Measurements from ENCODE around the gene SMIM22.

Gene SMIM22

DNA sequence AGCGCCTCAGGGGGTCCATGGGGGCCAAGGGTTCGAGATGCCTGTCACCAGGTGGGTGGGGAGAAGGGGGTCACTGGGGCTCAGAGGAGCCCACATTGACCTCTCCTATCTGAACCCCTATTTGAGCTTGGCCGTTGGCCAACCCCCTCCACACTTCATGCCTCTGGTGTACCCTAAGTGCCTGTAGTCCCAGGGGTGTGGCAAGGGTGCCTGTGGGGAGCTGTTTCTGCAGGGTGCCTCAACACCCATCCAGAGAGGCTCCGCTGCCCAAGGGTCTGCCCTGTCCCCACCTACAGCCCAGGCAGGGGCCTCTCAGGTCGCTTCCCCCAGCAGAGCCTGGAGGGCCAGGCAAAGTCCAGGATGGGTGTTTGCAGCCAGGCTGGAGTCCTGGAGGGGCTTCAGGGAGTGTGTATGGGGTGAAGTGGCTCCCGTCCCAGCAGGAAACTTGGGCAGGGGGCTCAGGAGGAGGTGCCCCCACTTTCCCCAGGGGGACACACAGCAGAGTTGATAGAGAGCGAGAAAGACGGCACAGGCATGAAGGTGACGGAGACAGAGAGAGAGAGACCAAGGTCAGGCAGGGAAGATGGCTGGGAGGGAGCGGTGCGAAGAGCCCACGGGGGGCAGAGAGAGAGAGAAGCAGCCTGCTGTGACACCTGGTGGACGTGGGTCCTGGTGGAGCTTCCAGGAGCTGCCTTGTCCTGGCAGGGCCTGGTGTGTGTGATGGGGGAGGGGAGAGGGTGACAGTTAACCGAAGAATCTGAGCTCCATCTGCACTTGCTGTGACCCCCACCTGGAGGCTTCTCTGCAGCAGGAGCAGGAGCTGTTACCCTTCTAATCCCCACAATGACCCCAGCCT is 7.3 kb upstream of the SMIM22 start, which contains the start of gene SEPTIN12:
SEPTIN12 (minus strand) TSS at position 719 of the 856 bp plus-strand sequence; CDS start at position 19, 700 bp downstream.
- no peaks in the 10 kb centered on the region for H3K4me1 ChIP-seq (ENCODE audit: control insufficient read depth, insufficient read depth, low read length)
- H3K4me3 ChIP-seq (ENCODE audit: low read length): no peak within 1 kb of the TSS
- DNase-seq (ENCODE audit: low read depth): no peak
- H3K27me3 ChIP-seq (replicated peaks; ENCODE audit: control insufficient read depth, insufficient read depth, low read length): peaks cover 22% of the 10 kb centered on the region
- H3K9ac ChIP-seq (ENCODE audit: low read length): no peak within 1 kb of the TSS
- no peaks in the 10 kb centered on the region for H3K9me3 ChIP-seq (ENCODE audit: control insufficient read depth, low read length)
- no peaks in the 10 kb centered on the region for H3K36me3 ChIP-seq (ENCODE audit: control insufficient read depth, insufficient read depth, low read length, severe bottlenecking)

DNA sequence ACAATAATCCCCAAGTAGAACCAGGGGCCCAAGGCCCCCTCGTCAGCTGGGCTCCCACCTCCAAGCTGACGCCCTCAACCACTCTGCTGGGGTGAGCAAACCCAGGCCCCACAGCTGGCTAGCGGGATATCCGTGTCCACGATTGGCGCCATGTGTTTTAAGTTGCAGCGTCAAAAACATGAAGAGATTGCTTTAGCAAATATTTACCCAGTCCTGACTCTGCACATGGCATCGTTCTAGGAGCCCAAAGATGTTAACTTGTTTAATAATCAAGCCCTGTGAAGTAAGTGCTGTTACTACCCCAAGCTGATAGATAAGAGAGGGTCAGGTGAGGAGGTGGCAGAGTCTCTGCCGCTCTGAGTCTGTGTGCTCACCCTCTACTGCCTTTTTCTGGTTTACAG is 6.7 kb upstream of the SMIM22 start:
- no peaks in the 10 kb centered on the region for H3K9me3 ChIP-seq (ENCODE audit: control insufficient read depth, low read length)
- H3K9ac ChIP-seq (ENCODE audit: low read length): no peak overlapping the region
- no peaks in the 10 kb centered on the region for H3K4me1 ChIP-seq (ENCODE audit: control insufficient read depth, insufficient read depth, low read length)
- DNase-seq (ENCODE audit: low read depth): no peak
- H3K36me3 ChIP-seq (ENCODE audit: control insufficient read depth, insufficient read depth, low read length, severe bottlenecking): no peaks in the 10 kb centered on the region
- peaks cover 22% of the 10 kb centered on the region for H3K27me3 ChIP-seq (replicated peaks; ENCODE audit: control insufficient read depth, insufficient read depth, low read length)
- no peak overlapping the region for H3K4me3 ChIP-seq (ENCODE audit: low read length)

DNA sequence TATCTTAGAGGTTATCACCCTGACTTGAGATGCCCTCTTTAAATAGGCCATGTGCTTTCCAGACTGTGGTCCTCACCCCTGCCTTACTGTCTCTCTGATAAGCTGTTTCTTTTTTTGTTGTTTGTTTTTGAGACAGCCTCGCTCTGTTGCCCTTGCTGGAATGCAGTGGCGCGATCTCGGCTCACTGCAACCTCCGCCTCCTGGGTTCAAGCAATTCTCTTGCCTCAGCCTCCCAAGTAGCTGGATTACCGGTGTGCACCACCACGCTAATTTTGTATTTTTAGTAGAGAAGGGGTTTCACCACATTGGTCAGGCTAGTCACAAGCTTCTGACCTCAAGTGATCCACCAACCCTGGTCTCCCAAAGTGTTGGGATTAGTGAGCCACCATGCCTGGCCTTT is 6.3 kb upstream of the SMIM22 start:
- Histone ChIP-seq H3K9ac (ENCODE audit: low read length) (no peak overlapping the region), H3K4me1 (ENCODE audit: control insufficient read depth, insufficient read depth, low read length) (no peaks in the 10 kb centered on the region), H3K36me3 (ENCODE audit: control insufficient read depth, insufficient read depth, low read length, severe bottlenecking) (no peaks in the 10 kb centered on the region), H3K4me3 (ENCODE audit: low read length) (no peak overlapping the region), H3K9me3 (ENCODE audit: control insufficient read depth, low read length) (no peaks in the 10 kb centered on the region), H3K27me3 (replicated peaks; ENCODE audit: control insufficient read depth, insufficient read depth, low read length) (peaks cover 22% of the 10 kb centered on the region)
- no peak for DNase-seq (ENCODE audit: low read depth)

DNA sequence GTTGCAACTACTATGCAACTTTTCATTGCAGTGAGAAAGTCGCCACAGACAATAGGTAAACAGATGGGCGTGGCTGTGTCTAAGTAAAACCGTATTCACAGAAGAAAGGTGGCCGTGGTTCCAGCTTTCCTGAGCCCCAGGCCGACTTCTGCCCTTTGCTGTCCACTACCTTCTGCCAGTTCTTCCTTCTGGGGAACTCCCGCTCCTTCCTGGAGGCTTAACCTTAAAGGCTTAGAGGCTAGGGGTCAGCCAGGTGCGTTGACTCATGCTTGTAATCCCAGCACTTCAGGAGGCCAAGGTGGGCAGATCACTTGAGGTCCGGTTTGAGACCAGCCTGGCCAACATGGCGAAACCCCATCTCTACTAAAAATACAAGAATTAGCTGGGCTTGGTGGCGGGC is 4.9 kb upstream of the SMIM22 start:
- DNase-seq (ENCODE audit: low read depth): no peak
- Histone ChIP-seq H3K36me3 (ENCODE audit: control insufficient read depth, insufficient read depth, low read length, severe bottlenecking) (no peaks in the 10 kb centered on the region), H3K9ac (ENCODE audit: low read length) (no peak overlapping the region)

DNA sequence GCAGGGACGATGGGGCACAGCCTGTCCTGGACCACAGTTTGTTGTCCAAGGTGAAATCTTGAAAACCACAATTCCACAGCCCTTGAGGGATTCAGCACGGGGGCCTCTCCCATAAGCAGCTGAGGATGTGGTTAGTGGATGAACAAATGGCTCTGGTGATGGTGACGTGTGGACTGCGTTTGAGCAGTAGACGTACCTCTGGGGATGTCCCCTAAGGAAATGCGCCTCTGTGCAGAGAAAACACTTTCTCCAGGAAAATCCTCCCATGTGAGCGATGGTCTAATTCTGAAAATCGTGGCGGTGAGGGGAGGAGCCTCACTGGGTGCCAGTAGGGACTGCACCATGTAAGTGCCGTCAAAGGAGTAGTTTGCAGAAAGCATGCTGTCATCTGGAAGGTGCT is 4.3 kb upstream of the SMIM22 start:
- Histone ChIP-seq H3K36me3 (ENCODE audit: control insufficient read depth, insufficient read depth, low read length, severe bottlenecking) (no peaks in the 10 kb centered on the region), H3K27me3 (replicated peaks; ENCODE audit: control insufficient read depth, insufficient read depth, low read length) (peaks cover 22% of the 10 kb centered on the region), H3K4me1 (ENCODE audit: control insufficient read depth, insufficient read depth, low read length) (no peaks in the 10 kb centered on the region), H3K9me3 (ENCODE audit: control insufficient read depth, low read length) (no peaks in the 10 kb centered on the region), H3K9ac (ENCODE audit: low read length) (no peak overlapping the region), H3K4me3 (ENCODE audit: low read length) (no peak overlapping the region)
- no peak for DNase-seq (ENCODE audit: low read depth)

More for the DNA sequence above, 4.9 kb upstream of the SMIM22 start:
- H3K27me3 ChIP-seq (replicated peaks; ENCODE audit: control insufficient read depth, insufficient read depth, low read length): peaks cover 22% of the 10 kb centered on the region
- H3K4me3 ChIP-seq (ENCODE audit: low read length): no peak overlapping the region
- H3K9me3 ChIP-seq (ENCODE audit: control insufficient read depth, low read length): no peaks in the 10 kb centered on the region
- H3K4me1 ChIP-seq (ENCODE audit: control insufficient read depth, insufficient read depth, low read length): no peaks in the 10 kb centered on the region

DNA sequence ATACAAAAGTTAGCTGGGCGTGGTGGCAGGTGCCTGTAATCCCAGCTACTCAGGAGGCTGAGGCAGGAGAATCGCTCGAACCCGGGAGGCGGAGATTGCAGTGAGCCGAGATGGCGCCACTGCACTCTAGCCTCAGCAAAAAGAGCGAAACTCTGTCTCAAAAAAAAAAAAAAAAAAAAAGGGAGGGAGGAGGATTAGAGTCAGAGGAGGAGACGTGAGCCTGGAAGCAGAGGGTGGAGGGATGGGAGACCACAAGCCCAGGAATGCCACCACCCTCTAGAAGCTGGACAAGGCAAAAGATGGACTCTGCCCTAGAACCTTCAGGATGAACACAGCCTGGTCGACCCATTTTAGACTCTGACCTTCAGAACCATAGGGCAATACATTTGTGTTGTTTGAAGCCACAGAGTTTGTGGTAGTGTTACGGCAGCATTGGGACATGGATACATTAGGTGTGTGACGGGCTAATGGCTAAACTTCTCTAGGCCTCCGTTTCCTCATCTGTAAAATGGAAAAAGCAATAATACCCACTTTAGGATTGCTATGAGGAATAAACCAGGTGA is 2.1 kb upstream of the SMIM22 start:
- DNase-seq (ENCODE audit: low read depth): no peak
- no peaks in the 10 kb centered on the region for H3K4me1 ChIP-seq (ENCODE audit: control insufficient read depth, insufficient read depth, low read length)
- no peaks in the 10 kb centered on the region for H3K9me3 ChIP-seq (ENCODE audit: control insufficient read depth, low read length)
- no peaks in the 10 kb centered on the region for H3K36me3 ChIP-seq (ENCODE audit: control insufficient read depth, insufficient read depth, low read length, severe bottlenecking)
- H3K4me3 ChIP-seq (ENCODE audit: low read length): no peak overlapping the region
- no peak overlapping the region for H3K9ac ChIP-seq (ENCODE audit: low read length)
- peaks cover 22% of the 10 kb centered on the region for H3K27me3 ChIP-seq (replicated peaks; ENCODE audit: control insufficient read depth, insufficient read depth, low read length)

DNA sequence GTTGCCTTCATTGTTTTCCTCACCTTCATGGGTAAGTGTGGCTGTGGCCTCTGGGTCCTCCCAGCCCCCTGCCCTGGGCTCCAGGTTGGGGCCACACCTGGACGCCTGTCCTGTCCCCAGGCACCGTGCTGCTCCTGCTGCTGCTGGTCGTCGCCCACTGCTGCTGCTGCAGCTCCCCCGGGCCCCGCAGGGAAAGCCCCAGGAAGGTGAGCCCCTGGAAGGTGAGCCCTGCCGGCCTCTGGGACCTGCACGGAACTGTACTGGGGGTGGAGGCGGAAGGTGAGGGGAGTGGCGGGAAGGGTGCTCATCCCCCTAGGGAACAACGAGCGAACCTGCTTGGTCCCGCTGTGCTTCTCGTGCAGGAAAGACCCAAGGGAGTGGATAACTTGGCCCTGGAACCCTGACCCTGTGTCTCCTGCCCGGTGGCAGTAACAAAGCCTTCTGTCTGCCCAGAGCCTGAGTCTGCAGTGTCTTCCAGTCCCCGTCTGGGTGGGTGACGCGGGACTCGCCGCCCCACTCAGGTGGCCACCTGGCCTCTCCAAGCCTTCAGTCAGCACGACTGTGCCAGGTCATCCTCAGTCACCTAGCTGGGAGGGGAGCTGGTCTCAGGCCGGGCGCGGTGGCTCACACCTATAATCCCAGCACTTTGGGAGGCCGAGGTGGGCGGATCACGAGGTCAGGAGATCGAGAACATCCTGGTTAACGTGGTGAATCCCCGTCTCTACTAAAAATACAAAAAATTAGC is 831 bp downstream of the SMIM22 start:
- peaks cover 4% of the 10 kb centered on the region for H3K27me3 ChIP-seq (replicated peaks; ENCODE audit: control insufficient read depth, insufficient read depth, low read length)
- no peaks in the 10 kb centered on the region for H3K4me1 ChIP-seq (ENCODE audit: control insufficient read depth, insufficient read depth, low read length)
- H3K36me3 ChIP-seq (ENCODE audit: control insufficient read depth, insufficient read depth, low read length, severe bottlenecking): no peaks in the 10 kb centered on the region
- H3K4me3 ChIP-seq (ENCODE audit: low read length): no peak overlapping the region
- H3K9me3 ChIP-seq (ENCODE audit: control insufficient read depth, low read length): no peaks in the 10 kb centered on the region
- DNase-seq (ENCODE audit: low read depth): no peak
- H3K9ac ChIP-seq (ENCODE audit: low read length): no peak overlapping the region

DNA sequence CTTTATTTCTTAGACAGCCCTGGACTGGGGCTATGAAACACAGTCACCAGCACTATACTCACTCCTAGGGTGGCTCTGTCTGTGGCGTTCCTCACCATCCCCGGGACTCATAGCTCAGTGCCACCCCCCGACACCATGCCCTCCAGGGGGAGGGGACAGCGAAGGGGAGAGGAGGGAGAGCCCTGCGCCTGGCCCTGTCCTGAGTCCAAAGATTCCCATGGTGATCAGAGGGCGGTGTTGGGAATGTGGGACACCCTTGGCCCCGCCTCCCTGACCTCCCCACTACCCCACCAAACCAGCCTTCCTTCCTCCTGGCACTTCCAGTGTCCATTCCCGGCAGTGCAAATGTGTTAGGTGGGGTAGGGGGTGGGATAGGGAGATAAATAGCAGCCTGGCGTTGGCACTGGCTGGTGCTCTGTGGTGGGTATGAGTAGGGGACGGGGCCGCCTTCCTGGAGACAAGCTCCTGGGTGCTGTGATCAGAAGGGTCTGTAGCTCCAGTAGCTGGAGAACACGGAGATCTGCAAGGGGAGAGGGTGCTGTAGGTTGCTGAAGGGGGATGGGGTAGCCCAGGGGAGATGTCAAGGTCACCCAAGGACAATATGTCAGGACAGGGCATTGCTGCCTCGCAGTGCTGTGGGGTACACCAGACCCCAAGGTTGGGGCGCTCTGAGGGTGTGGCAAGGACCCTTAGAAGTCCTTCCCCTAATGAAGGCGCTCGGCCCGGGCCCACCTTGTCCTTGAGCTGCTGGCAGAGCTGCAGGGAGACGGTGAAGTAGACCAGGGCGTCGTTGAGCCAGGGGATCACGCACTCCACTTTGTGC is 2.0 kb downstream of the SMIM22 start:
- Histone ChIP-seq H3K4me3 (ENCODE audit: low read length) (no peak overlapping the region), H3K36me3 (ENCODE audit: control insufficient read depth, insufficient read depth, low read length, severe bottlenecking) (no peaks in the 10 kb centered on the region), H3K27me3 (replicated peaks; ENCODE audit: control insufficient read depth, insufficient read depth, low read length) (no peaks in the 10 kb centered on the region), H3K9me3 (ENCODE audit: control insufficient read depth, low read length) (no peaks in the 10 kb centered on the region), H3K4me1 (ENCODE audit: control insufficient read depth, insufficient read depth, low read length) (peaks cover 6% of the 10 kb centered on the region), H3K9ac (ENCODE audit: low read length) (no peak overlapping the region)
- no peak for DNase-seq (ENCODE audit: low read depth)

DNA sequence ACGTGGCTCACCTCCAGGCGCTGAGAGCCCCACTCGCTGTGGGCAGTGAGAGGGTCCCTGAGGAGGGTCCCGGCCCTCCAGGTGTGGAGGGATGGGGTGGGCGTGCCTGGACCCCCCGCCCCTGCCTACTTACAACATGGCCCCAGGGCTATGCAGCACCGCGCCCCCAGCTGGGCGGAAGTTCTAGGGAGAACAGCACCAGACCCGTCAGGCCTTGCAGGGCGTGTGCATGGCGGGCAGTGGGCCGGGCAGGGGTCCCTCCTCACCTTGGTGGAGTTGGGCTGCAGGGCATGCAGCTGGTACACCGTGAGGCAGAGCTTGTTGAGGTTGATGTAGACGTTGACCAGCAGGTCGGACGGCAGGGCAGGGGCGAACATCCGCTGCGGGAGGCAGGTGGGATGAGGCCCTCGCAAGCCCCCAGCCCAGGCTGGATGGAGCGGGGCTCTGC is 2.7 kb downstream of the SMIM22 start:
- no peaks in the 10 kb centered on the region for H3K36me3 ChIP-seq (ENCODE audit: control insufficient read depth, insufficient read depth, low read length, severe bottlenecking)
- H3K9me3 ChIP-seq (ENCODE audit: control insufficient read depth, low read length): no peaks in the 10 kb centered on the region
- H3K9ac ChIP-seq (ENCODE audit: low read length): no peak overlapping the region
- no peak for DNase-seq (ENCODE audit: low read depth)
- no peak overlapping the region for H3K4me3 ChIP-seq (ENCODE audit: low read length)
- peaks cover 6% of the 10 kb centered on the region for H3K4me1 ChIP-seq (ENCODE audit: control insufficient read depth, insufficient read depth, low read length)
- H3K27me3 ChIP-seq (replicated peaks; ENCODE audit: control insufficient read depth, insufficient read depth, low read length): no peaks in the 10 kb centered on the region

DNA sequence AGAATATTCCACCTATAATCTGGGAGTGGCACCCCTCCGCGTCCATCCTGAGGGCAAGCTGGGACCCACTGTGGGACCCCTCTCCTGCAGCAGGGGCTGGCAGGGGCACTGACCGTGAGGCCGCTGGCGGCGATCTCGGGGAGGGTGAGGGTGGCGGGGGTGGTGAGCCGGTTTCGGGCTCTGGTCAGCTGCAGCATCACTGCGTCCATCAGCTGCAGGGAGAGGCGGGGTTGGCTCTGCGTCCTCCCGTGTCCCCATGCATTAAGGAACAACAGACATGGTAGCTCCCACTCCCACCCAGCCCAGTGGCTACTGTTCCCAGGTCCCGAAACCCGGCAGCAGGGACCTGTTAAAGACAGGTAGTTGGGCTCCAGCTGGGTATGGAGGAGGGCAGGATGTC is 3.3 kb downstream of the SMIM22 start:
- Histone ChIP-seq H3K9me3 (ENCODE audit: control insufficient read depth, low read length) (no peaks in the 10 kb centered on the region), H3K27me3 (replicated peaks; ENCODE audit: control insufficient read depth, insufficient read depth, low read length) (no peaks in the 10 kb centered on the region), H3K36me3 (ENCODE audit: control insufficient read depth, insufficient read depth, low read length, severe bottlenecking) (no peaks in the 10 kb centered on the region), H3K4me1 (ENCODE audit: control insufficient read depth, insufficient read depth, low read length) (peaks cover 10% of the 10 kb centered on the region), H3K4me3 (ENCODE audit: low read length) (no peak overlapping the region), H3K9ac (ENCODE audit: low read length) (no peak overlapping the region)
- no peak for DNase-seq (ENCODE audit: low read depth)
